K562 (cell line): ENCODE measurements around the gene CCNL2. TPM values are rescaled to one million over a fixed set of nuclear protein-coding genes. Genes with fewer than 3 reads are reported as not detected.

Experiments
- BRCA1 ChIP-seq, 2 experiments: fragments of 450-650 bp in 1 of 2; sonication (generic) in 1 of 2; formaldehyde crosslinking in 1 of 2; IDR thresholded peaks; 2 replicates each; pipeline versions ENCODE4 v1.5.0 to v1.6.1; 2017 to 2020; ENCODE audit warnings: mild to moderate bottlenecking in 1 of 2, missing genetic modification reagents in 1 of 2
- CBX3 ChIP-seq, 2 experiments: IDR thresholded peaks; 1 replicate in 1 of 2; 2 replicates in 1 of 2; pipeline ENCODE4 v1.6.1; 2012; ENCODE audit warnings: inconsistent platforms in 2 of 2, low read length in 2 of 2, borderline replicate concordance in 1 of 2, control low read depth in 1 of 2
- FOXJ3 ChIP-seq: sonication (generic); formaldehyde crosslinking; IDR thresholded peaks from 2 replicates; pipeline ENCODE4 v1.4.0; 2020; ENCODE audit warnings: mild to moderate bottlenecking, missing genetic modification reagents
- GABPA ChIP-seq: fragments of 200-800 bp; sonication (Bioruptor generic); conservative IDR thresholded peaks from 2 replicates; pipeline ENCODE4 v1.6.1; 2016; ENCODE audit warnings: low read depth, missing genetic modification characterization, missing compliant biosample characterization
- ILF3 ChIP-seq: fragments of 450-650 bp; IDR thresholded peaks from 2 replicates; pipeline ENCODE4 v1.6.1; 2018; ENCODE audit warnings: antibody characterized with exemption, mild to moderate bottlenecking, moderate library complexity, borderline replicate concordance
- KAT8 ChIP-seq: fragments of 450-650 bp; IDR thresholded peaks from 2 replicates; pipeline ENCODE4 v1.6.1; 2016; ENCODE audit warnings: low read depth, mild to moderate bottlenecking
- KDM1A ChIP-seq, 2 experiments: fragments of 450-650 bp; IDR thresholded peaks; 2 replicates each; pipeline ENCODE4 v1.6.1; 2016; ENCODE audit warnings: mild to moderate bottlenecking in 2 of 2
- KLF6 ChIP-seq: fragments of 250-450 bp; sonication (Bioruptor Pico); IDR thresholded peaks from 2 replicates; pipeline ENCODE4 v1.4.0; 2020; ENCODE audit warnings: mild to moderate bottlenecking, moderate library complexity, borderline replicate concordance
- NBN ChIP-seq: fragments of 450-650 bp; IDR thresholded peaks from 2 replicates; pipeline ENCODE4 v1.6.1; 2016; ENCODE audit warnings: low read depth, mild to moderate bottlenecking
- NFIX ChIP-seq: fragments of 250-450 bp; sonication (Bioruptor Pico); IDR thresholded peaks from 2 replicates; pipeline ENCODE4 v1.4.0; 2020; ENCODE audit warnings: low read depth, mild to moderate bottlenecking, moderate library complexity
- NR3C1 ChIP-seq: sonication (generic); formaldehyde crosslinking; IDR thresholded peaks from 2 replicates; pipeline ENCODE4 v1.8.1; 2022; ENCODE audit warnings: missing genetic modification reagents
- RBM39 ChIP-seq: fragments of 200-400 bp; formaldehyde crosslinking; optimal IDR thresholded peaks from 2 replicates; pipeline ENCODE3; 2018; ENCODE audit warnings: low read depth, low read length
- RFX5 ChIP-seq: IDR thresholded peaks from 2 replicates; pipeline ENCODE4 v1.6.1; 2011; ENCODE audit warnings: low read depth, mild to moderate bottlenecking, improper control_type of control experiment, low read length
- SAFB2 ChIP-seq: fragments of 200-400 bp; formaldehyde crosslinking; IDR thresholded peaks from 2 replicates; pipeline ENCODE4 v1.6.1; 2018; ENCODE audit warnings: borderline replicate concordance, low read length, low read depth, moderate library complexity; ENCODE audit not compliant: severe bottlenecking
- SAP30 ChIP-seq: fragments of 200-600 bp; sonication (generic); IDR thresholded peaks from 2 replicates; pipeline ENCODE4 v1.6.1; 2012; ENCODE audit warnings: borderline replicate concordance, low read depth, mild to moderate bottlenecking, moderate library complexity, low read length, control low read depth, inconsistent platforms; ENCODE audit not compliant: insufficient read depth, poor library complexity, severe bottlenecking
- SRSF3 ChIP-seq: fragments of 200-400 bp; formaldehyde crosslinking; IDR thresholded peaks from 2 replicates; pipeline ENCODE4 v1.6.1; 2016; ENCODE audit warnings: mild to moderate bottlenecking, low read length, moderate library complexity; ENCODE audit not compliant: insufficient read depth
- SRSF9 ChIP-seq: fragments of 200-400 bp; formaldehyde crosslinking; IDR thresholded peaks from 2 replicates; pipeline ENCODE4 v1.6.1; 2017; ENCODE audit warnings: low read depth, low read length, borderline replicate concordance
- U2AF2 ChIP-seq: fragments of 200-400 bp; formaldehyde crosslinking; optimal IDR thresholded peaks from 2 replicates; pipeline ENCODE3; 2017; ENCODE audit warnings: low read depth, mild to moderate bottlenecking, low read length
- ZNF133 ChIP-seq: fragments of 250-450 bp; sonication (Bioruptor Pico); IDR thresholded peaks from 2 replicates; pipeline ENCODE4 v1.4.0; 2020; ENCODE audit warnings: mild to moderate bottlenecking
- ZNF197 ChIP-seq: fragments of 200-800 bp; sonication (Bioruptor generic); IDR thresholded peaks from 2 replicates; pipeline ENCODE4 v1.6.1; 2016; ENCODE audit warnings: low read depth, missing genetic modification characterization, missing compliant biosample characterization
- ZNF707 ChIP-seq: fragments of 250-450 bp; sonication (Bioruptor Pico); conservative IDR thresholded peaks from 2 replicates; pipeline ENCODE4 v1.8.0; 2022; ENCODE audit warnings: inconsistent platforms, mild to moderate bottlenecking, moderate library complexity
- polyA plus RNA-seq, 8 experiments: library from polyadenylated mRNA; depleted of rRNA in 4 of 8; stranded (reverse) in 5 of 8; unstranded in 3 of 8; fragments of >200 nt; fragmentation: Nextera tagmentation in 2 of 8; fragmentation: Illumina TruSeq in 1 of 8; extraction: Ambion mirVana in 2 of 8; extraction: Trizol in 1 of 8; gene quantifications; 2 replicates each; pipeline versions ENCODE4 v1.2.1 to v1.2.3, GENCODE V29; 2011 to 2014; ENCODE audit warnings: inconsistent platforms in 1 of 8, missing spikeins in 1 of 8
- total RNA-seq, 7 experiments: library from RNA; depleted of rRNA in 6 of 7; stranded (reverse); fragments of >200 nt in 6 of 7; fragmentation: Illumina TruSeq in 2 of 7; extraction: Trizol in 2 of 7; gene quantifications; 2 replicates each; pipeline versions ENCODE4 v1.2.1 to v1.2.3, GENCODE V29; 2011 to 2021; ENCODE audit warnings: low replicate concordance in 1 of 7
- TF ChIP-seq, protein P1 (sequence below): fragments of 450-650 bp; formaldehyde crosslinking; IDR thresholded peaks from 2 replicates; pipeline ENCODE4 v1.4.0; 2022; ENCODE audit warnings: mild to moderate bottlenecking, moderate library complexity
- TF ChIP-seq, protein P2 (sequence below): fragments of 250-450 bp; sonication (Bioruptor Pico); IDR thresholded peaks from 2 replicates; pipeline ENCODE4 v1.8.0; 2021; ENCODE audit warnings: moderate library complexity, mild to moderate bottlenecking, inconsistent platforms
- TF ChIP-seq, protein P3 (sequence below): fragments of 450-650 bp; IDR thresholded peaks from 2 replicates; pipeline ENCODE4 v1.6.1; 2016
- TF ChIP-seq, protein P4 (sequence below): fragments of 250-450 bp; sonication (Bioruptor Pico); IDR thresholded peaks from 2 replicates; pipeline ENCODE4 v1.6.1; 2021; ENCODE audit warnings: mild to moderate bottlenecking

Gene CCNL2
- total and polyA plus RNA-seq, 9 of the 15 experiments (the other 6 are each of a cell fraction or from before 2014, with no cell fraction given) = 2.8 to 287 (median 94.5) TPM

DNA sequence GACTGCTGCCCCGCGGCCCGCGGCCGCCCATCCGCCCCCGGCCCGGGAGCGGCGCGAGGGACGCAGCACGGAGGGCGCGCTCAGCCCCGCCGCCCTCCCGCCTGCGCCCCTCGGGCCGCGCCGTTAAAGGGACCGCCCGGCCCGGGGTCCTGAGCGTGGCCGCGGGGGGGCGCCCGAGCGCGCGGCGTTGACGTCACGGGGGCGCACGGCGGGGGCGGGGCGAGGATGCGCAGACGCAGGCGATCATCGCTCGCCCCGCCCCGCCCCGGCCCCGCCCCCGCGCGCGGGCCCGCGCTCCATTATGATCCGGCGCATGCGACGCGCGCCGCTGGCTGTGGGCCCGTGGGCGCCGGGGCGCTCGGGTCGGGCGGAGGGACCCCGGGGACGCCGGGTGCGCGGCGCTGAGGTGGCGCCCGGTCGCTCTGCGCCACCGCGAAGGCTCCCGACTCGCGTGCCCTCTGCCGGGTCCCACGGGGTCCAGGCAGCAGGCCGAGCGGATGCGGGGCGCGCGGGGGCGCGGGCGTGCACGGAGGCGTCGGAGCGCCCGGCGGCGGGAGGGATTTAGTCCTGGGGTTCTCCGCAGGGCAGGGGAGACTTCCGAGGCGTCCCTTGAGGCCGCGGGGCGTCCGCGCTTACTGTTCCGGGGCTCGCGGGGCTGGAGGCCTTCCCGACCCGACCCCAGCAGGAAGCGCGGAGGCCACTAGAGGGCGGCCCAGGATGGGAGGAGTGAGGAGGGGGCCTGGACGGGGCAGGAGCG lies 49.7 kb downstream of the CCNL2 start, which contains the start of gene DVL1 (continued):
- TF ChIP-seq, protein P1, sequence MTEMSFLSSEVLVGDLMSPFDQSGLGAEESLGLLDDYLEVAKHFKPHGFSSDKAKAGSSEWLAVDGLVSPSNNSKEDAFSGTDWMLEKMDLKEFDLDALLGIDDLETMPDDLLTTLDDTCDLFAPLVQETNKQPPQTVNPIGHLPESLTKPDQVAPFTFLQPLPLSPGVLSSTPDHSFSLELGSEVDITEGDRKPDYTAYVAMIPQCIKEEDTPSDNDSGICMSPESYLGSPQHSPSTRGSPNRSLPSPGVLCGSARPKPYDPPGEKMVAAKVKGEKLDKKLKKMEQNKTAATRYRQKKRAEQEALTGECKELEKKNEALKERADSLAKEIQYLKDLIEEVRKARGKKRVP = no peak
- TF ChIP-seq NFIX (CRISPR knock-in tag) = no peak
- TF ChIP-seq U2AF2 = no peak
- peak; percentile 91; the same call in 1 of the 2 replicates for TF ChIP-seq ILF3
- no peak for TF ChIP-seq BRCA1 (IDR thresholded peaks at IDR 0.05)
- TF ChIP-seq BRCA1 (CRISPR knock-in tag; IDR thresholded peaks at IDR 0.05) = no peak
- TF ChIP-seq, protein P2, sequence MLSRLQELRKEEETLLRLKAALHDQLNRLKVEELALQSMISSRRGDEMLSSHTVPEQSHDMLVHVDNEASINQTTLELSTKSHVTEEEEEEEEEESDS (CRISPR knock-in tag) = no peak
- TF ChIP-seq SRSF9 = no peak
- TF ChIP-seq RFX5 = no peak
- peak; percentile 80; the same call in 1 of the 2 replicates for TF ChIP-seq ZNF197 (CRISPR knock-in tag)
- no peak for TF ChIP-seq SRSF3
- TF ChIP-seq SAFB2 = no peak
- TF ChIP-seq GABPA (tag) = peak; percentile 48
- TF ChIP-seq FOXJ3 (CRISPR knock-in tag) = no peak
- peak; percentile 70; the same call in 1 of the 2 replicates for TF ChIP-seq NR3C1
- no peak for TF ChIP-seq ZNF707 (CRISPR knock-in tag)
- no peak for TF ChIP-seq SAP30
- no peak for TF ChIP-seq RBM39
- TF ChIP-seq, protein P3, sequence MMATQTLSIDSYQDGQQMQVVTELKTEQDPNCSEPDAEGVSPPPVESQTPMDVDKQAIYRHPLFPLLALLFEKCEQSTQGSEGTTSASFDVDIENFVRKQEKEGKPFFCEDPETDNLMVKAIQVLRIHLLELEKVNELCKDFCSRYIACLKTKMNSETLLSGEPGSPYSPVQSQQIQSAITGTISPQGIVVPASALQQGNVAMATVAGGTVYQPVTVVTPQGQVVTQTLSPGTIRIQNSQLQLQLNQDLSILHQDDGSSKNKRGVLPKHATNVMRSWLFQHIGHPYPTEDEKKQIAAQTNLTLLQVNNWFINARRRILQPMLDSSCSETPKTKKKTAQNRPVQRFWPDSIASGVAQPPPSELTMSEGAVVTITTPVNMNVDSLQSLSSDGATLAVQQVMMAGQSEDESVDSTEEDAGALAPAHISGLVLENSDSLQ = no peak
- no peak for TF ChIP-seq NBN
- TF ChIP-seq KAT8 = no peak
- no peak for TF ChIP-seq ZNF133
- TF ChIP-seq CBX3 (IDR thresholded peaks at IDR 0.05; ENCODE audit: borderline replicate concordance in 1 of 2, low read length in 2 of 2) = no peak
- TF ChIP-seq KLF6 (CRISPR knock-in tag) = no peak
- TF ChIP-seq, protein P4, sequence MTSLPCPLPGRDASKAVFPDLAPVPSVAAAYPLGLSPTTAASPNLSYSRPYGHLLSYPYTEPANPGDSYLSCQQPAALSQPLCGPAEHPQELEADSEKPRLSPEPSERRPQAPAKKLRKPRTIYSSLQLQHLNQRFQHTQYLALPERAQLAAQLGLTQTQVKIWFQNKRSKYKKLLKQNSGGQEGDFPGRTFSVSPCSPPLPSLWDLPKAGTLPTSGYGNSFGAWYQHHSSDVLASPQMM (CRISPR knock-in tag) = no peak
- TF ChIP-seq KDM1A (IDR thresholded peaks at IDR 0.05) = no peak
